NCI-H524 (cell line): Measurements from ENCODE around the gene POMT2.
"Not testable (repeated sequence)": the region's sequence is repeated elsewhere in the genome, so short reads cannot be mapped to it uniquely, and the experiment has no call there.

ENCODE experiments used
- DNase-seq, 2 experiments: peaks; one replicate each; lab custom pipeline; 2025; lab: John Stamatoyannopoulos, UW

The POMT2 gene

DNA sequence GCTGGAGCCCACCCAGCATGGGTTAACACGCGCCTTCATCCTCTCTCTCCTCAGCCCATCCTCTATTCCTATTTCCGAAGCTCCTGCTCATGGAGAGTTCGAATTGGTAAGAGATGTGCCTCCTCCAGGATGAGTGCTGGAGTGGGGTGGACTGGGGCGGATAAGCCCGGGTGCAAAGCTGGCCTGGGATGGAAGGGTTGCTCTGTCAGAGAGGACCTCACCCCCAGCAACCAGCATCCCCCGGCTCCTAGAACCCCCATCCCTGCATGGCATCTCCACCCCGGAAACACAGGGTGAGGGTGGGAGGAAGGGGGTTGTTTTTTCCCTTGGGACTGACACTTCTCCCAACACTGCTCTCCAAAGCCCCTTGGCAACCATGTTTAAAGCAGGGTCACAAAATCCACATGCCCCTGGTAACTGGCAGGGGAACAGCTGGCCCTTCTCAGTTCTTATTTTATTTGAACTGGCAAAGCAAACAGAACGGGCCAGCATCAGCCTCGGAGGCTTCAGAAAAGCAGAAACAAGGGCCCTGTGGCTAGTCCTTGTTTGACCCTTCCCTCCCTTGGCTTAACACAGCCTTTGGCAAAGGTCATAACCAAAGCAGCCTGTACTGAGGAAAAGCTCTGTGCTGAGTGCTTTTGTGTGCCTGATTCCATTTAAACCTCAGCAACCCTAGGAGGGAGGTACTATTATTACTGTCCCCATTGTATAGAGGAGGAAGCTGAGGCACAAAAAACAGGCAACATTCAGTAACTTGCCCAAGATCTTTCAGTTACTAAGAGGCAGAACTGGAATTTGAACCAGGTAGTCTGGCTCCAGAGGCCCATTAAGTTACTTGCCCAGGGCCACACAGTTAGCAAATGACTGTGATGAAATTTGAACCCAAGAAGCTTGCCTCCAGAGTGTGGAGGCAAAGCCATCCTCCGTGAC, 4.4 kb upstream of the POMT2 start:
- no peak for DNase-seq

DNA sequence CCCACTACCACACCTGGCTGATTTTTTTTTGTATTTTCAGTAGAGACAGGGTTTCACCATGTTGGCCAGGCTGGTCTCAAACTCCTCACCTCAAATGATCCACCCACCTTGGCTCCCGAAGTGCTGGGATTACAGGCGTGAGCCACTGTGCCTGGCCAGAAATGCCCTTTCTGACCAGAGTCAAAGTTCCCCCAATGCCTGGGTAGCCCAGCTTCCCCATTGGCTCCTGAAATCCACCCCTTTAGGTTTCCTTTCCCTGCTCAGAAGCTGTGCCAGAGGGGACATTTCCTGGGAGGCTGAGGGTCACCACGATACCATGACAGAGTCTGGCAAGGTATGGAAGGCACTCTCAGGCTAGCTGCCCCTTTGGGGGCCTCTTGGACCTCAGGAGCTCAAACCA, 3.6 kb upstream of the POMT2 start:
- DNase-seq: no peak

DNA sequence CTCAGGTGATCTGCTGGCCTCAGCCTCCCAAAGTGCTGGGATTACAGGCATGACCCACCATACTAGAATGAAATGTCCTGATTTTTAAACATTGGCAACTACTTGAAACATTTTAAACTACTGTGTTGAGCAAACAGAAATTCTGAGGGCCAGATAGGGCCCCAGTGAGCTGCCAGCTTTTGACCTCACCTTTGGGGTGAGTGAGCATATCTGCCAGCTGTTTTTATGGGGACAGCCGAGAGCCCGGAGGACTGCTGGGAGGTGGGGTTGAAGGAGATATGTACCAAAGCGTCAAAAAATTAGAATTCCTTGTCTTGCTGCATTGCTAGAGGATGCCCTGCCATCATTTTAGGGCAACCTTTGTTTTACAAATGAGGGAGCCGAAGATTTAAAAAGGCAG, 2.9 kb upstream of the POMT2 start:
- DNase-seq: no peak

DNA sequence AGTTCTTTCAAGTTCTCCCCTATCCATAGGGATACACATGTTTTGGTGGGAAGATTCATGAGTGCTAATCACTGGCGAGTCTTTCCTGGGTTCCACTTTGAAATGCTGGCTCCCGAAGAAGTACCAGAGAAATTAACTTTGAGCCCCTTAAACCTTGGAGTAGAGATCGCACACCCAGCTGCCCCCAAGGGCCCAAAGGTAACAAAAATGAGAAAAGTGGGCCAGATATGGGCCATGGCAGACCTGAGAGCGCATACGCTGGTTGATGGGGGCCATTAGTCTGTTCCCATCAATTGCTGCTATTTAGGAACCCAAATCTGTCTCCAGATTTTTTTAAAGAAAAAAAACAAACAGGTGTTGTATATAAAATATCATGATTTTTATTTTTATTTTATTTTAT, 2.3 kb upstream of the POMT2 start:
- no peak for DNase-seq

DNA sequence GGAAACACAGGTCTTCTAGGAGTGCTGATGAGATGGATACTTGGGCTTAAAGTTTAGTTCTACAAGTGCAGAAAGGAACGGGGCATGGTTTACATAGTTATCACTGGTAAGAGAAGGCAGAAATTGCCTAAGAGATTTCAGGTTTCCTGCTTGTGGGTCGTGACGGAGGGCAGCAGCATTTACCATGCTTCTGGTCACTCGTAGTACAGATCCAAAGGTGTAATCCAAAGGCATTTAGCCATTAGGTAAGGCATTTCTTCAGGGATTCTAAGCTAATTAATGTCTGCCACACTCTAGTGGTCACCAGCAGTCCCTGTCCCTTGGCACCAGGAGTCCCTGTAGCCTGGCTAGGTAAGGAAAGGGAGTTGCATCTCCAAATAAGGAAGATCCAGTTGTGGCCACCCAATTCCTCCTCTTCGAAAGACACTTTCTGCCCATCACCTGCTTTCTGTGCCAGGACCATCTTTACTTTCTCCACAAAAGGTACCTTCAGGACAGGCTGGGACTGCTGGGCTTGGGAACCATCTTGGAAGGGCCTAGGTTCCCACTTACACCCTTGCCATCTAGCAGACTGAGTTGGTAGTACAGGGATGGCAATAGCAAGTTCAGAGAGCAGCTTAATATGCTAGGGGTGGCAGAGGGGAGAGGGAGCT, 1.7 kb upstream of the POMT2 start:
- DNase-seq: peak in 1 of 2 experiments; percentile 27

DNA sequence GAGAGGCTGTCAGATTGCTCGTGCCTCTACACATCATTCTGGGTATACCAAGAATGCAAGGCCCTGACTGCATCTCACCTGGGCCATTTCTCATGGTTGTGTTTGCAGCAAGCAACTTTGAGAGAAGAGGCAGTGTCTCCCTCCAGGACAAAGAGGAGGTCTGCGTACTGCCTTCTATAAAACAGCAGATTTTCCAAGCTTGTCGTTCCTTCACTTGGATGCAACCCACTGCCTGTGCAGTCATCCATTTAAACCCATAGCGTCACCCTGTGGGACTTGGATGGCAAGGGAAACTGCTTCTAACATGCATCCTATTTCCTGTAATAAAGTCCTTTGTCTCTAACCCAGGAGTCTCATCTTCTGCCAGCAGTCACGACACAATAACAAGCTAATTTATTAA, 1.3 kb downstream of the POMT2 start:
- peak in 1 of 2 experiments; percentile 47 for DNase-seq

DNA sequence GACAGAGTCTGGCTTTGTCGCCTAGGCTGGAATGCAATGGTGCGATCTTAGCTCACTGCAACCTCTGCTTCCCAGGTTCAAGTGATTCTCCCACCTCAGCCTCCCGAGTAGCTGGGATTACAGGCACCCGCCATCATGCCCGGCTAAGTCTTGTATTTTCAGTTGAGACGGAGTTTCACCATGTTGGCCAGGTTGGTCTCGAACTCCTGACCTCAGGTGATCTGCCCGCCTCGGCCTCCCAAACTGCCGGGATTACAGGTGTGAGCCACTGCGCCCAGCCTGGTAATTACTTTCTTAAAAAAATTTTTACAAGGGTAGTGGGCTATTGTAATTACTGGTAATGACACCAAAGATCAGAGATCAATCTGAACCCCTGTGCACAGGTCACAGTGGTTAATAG, 1.9 kb downstream of the POMT2 start:
- not testable (repeated sequence) for DNase-seq

DNA sequence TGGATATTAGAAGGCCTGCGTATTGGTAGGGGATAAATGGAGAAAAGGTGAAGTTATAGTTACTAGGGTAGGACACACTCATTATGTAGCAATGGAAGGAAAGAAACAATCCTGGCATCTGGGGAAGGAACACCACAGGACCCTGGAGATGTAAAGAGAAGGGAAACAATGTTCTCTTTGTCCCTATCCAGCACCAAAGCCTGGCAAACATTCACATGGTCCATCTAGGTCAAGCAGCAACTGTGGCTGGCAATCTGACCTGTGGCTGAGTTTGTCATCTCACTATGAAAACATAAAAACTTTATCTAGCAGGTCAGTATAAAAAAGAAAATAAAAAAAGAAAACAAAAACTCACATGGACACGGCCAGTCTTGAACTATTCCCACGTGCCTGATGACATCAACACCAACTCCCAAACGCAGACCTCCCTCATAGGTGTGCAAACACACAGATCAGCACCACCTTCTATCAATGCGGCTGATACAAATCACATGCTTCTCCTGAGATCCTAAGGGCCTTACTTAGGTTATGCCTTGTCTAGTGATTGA, 2.6 kb downstream of the POMT2 start:
- DNase-seq: no peak

DNA sequence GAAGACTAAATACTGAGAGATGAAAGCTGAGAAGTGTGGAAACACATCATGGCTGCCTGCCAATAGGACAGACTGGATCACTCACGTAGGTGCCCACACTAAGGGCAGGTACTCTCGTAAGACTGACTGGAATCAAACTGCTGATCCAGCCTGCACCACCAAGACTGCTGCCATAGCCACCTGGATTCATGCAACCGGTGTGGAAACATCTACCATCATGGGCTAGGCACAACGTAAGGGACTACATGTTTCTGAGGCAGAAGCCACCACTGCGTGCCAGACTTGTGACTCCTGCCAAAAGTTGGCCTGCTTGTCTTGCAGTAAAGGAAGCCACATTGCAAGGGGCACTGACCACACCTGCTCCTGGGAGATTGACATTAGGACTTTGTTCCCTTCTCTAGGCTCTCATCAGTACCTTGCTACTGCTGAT, 3.8 kb downstream of the POMT2 start:
- DNase-seq: peak; percentile 92 to 98

DNA sequence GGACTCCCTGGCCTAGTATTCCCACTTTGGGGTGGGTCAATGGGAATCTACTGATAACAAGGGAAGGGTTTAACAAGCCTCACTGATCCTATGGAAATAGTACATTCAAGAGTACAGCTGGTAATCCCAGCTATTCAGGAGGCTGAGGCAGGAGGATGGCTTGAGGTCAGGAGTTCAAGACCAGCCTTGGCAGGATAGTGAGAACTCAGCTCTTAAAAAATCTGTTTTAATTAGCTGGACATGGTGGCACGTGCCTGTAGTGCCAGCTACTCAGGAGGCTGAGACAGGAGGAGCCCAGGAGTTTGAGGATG, 4.5 kb downstream of the POMT2 start:
- no peak for DNase-seq

DNA sequence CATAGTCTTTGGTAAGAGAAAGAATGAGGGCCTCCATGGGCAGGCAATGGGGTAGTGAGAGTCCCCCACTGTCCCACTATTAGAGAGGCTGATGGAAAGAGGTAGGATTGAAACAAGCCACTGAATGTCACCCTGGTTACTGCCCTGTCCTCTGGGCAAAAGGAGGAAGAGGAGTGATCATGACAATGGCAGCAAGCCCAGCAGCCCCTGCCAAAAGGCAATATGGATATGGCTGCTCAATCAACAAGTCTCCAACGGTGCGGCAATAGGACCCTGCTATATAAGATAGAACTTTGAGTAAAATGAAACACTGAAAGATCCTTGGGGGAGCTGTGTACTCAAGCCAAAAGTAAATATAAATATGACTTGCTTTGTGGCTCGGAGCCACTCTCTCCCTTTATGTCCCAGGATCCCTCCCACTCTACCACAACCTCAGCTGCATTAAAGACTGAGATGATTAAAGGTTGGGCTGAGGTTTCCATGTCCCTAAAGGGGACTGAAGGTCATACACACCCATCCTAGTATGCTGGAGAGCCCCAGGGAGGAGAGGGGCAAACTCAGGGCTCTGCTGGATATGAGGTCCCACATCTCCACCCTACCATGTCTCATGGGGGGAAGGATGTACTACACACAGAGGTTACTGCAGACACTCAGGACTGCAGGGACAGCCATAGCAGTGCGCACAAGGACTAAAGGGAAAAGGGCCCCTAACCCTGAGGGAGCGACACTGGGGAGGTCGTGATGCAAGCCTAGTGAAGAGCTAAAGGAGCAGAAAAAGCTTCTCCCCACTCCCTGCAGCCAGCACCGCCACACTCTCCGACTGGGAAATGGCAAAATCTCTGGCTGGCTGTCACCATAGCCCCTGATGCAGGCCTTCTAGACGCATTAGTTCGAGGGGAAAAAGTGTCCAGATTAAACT, 5.9 kb downstream of the POMT2 start:
- DNase-seq: no peak

DNA sequence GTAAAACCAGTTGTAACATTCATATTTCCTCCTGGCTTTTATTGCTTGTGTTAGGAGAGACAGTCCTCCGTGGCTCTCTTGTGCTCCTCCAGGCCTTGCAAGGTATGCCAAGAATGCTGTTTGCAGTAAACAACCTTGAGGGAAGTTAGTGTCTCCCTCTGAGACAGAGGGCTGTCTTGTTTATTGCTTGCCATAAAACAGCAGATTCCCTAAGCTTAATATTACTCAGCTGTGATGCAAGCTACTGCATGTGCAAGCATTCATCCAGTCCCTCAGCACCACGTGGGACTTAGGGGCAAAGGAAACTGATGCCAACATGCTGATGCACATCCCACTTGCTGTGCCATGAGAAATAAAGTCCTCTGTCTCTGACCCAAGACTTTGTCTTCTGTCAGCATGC, 6.6 kb downstream of the POMT2 start:
- no peak for DNase-seq

DNA sequence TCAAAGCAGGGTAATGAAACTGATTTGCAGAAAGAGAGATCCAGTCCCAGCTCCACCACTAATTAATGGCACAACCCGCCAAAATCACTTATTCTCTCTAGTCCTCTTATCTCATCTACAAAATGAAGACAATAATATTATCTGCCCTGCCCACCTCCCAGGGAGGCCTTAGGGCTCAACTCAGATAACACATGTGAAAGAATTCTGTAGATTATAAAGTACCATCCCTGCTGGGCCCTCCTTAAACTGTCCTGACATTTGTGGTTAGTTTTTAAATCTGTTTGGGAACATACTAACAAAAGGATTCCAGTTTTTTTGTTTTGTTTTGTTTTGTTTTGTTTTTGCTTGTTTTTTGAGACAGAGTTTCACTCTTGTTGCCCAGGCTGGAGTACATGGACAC, 7.3 kb downstream of the POMT2 start:
- DNase-seq: no peak

DNA sequence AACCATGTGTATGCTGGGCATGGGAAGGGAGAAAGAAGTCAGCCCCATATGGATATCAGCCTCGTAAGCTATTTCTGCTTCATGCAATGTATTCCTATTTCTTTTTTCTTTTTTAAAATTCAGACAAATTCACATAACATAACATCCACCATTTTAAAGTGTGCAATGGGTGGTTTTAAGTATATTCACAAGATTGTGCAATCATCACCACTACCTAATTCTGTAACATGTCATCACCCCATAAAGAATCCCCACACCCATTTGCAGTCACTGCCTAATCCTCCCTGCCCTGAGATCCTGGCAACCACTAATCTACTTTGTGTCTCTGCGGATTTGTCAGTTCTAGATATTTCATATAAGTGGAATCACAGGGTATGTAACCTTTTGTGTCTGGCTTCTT, 9.5 kb downstream of the POMT2 start:
- no peak for DNase-seq

DNA sequence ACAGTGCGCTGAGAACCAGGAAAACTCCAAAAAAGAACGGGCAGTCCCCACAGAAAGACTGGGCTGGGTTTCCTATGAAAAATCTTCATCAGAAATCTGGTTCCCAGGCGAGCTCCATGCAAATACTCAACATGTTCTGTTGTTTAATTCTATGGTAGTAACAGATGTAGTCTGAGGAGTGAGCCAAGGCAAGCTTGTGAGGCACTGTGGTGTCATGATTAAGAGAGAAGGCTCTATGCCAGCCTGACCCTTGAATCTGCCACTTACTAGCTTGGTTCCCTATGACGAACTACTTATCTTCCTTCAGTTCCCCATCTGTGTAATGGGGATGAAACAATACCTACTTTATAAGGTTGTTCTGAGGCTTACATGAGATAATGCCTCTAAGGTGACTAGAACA, 10.7 kb downstream of the POMT2 start:
- peak in 1 of 2 experiments; percentile 39 for DNase-seq

DNA sequence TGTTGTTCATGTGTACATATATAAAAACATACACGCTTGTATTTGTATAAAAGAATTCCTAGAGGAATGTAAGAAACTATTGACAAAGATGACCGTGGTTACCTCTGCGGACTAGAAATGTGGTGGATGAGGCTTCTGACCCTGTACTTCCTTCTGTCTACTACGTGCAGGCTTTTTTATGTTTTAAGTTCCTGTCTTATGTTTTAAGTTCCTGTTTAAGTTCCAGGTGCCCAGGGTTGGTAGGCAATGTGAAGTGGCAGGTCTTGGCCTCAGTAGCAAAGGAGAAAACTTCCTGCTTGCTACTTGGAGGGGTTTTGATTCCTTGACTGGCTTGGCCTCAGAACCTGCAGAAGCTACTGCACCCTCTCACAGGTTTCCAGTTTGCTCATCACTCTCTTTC, 11.6 kb downstream of the POMT2 start:
- DNase-seq: no peak

DNA sequence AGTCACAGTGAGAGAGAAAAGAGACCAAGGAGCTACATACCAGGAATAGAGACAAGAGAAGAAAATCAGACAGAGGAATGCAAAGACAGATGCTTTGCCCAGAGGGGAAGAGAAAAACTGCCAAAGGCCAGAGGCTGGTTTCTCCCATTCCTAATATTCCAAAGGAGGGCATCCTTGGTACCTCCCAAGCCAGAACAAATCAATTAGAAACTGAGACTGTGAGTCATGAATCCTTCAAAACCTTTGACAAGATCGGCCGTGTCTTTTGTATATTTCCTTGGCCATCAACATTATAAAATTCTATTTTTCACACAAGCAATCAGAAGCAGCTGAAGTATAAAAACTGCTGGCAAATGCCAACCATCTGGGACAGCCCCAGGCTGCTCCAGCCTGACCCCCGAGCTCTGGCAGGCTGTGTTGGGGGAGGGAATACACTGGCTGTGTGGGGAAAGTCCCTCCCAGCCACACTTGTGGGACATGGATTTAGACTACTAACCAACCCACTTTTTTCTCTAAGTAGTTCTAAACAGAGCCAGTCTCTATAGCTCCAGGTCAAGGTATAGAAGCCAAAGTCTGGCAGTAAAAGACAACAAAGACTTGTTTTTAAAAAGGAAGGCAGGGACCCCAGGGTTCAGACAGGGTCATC, 13.7 kb downstream of the POMT2 start:
- peak in 1 of 2 experiments; percentile 59 for DNase-seq

DNA sequence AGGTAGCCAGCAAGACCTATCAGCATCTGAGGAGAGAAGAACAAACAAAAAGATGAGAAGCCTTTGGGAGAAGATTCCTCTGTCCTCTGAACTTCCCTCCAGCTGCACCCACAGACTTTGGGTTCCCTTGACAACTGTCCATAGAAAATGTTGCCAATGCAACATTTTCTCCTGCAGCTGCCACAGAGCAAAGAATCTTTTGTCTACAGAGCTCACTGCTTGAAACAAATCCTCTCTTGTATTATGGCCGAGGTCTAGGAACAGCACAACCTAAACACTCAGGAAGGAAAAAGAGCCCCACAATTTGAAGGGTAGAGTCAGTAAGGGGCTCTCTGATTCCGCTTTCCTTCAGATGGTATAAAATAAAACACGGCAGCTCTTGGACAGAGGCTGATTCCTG, 14.3 kb downstream of the POMT2 start:
- no peak for DNase-seq

DNA sequence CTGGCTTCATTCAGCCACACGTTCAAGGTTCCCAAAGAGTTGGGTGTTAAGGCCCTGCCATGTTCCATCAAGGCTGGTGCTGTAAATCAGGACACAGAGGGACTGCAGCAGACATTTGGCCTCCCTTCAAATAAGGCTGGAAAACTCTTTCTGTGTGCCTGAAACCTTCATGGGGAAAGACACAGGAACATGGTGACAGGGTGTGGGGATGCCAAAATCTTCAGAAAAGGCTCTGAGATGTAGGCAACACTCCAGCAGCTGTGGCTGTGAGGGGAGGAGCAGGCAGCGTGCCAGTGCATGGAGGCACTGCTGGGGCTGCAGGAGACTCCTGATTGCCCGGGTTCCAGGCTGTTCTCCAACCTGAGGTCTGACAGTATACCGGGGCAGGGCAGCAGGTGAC, 15.0 kb downstream of the POMT2 start:
- DNase-seq: no peak

DNA sequence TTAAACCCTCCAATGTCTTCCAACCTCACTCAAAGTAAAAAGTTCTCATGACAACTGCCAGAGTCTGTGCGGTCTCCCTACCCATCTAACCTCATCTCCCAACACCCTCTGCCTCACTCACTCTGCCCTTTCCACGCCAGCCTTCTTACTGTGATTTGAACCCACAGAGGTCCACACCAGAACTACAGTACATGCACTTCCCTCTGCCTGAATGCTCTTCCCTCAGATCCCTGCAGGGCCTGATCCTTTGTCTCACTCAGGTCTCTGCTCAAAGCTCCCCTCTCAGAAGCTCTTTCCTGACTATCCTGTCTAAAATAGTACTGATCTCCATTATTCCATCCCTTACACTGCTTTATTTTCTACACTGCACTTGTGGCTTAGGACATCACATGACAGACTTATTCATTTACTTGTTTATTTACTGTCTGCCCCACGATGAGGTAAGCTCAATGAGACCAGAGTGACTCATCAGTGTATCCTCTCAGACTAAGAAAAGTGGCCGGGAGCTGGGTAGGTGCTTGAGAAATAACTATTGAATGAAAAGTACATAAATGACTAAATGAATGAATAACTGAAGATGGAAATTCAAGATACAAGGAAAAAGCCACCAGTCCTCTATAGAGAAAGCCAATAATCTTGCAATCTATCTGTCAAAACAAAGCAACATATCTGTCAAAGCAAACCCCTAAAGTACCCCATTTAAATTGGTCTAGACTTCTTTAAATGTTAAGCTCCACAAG, 17.1 kb downstream of the POMT2 start:
- no peak for DNase-seq

DNA sequence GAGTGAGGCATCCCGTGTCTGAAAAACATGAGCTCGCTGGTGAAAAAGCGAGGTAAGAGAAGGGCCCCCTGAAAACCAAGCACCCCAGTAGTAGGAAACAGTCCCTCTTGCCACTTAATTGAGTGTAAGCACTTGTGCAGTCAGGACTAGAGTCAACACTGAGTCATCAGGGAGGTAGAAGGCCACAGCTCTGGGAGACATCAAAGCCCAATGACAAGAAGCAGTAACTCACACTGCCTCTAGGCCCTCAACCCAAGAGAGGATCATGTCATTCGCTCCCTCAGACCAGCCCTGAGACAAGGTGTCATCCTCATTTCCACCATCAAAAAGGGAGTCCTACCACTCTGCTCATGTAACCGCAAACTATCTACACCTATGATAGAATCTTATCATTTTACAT, 17.8 kb downstream of the POMT2 start:
- no peak for DNase-seq
